Naive B cell (primary cell): ENCODE measurements around the gene MS4A2. TPM values are rescaled to one million over a fixed set of nuclear protein-coding genes. Genes with fewer than 3 reads are reported as not detected.
"Not testable (repeated sequence)": the region's sequence is repeated elsewhere in the genome, so short reads cannot be mapped to it uniquely, and the experiment has no call there.

Source experiments
- ATAC-seq, 2 donors: fragments of 150-1000 bp; cut with Tn5 transposase; 2 replicates each; pipeline ENCODE4 v1.10.0; 2021; ENCODE audit warnings: low read depth in 2 of 2, mild to moderate bottlenecking in 2 of 2, moderate library complexity in 2 of 2
- DNase-seq: peaks from one replicate; pipeline ENCODE4 v3.0.0; 2022
- H3K27ac Mint-ChIP-seq, 6 donors: one replicate each; pipeline ENCODE4 v1.8.0; 2020 to 2022; ENCODE audit warnings: mild to moderate bottlenecking in 6 of 6, mixed read lengths in 6 of 6, moderate library complexity in 5 of 6, inconsistent platforms in 2 of 6
- H3K27me3 Mint-ChIP-seq, 3 donors: one replicate each; pipeline ENCODE4 v1.8.0; 2021 to 2022; ENCODE audit warnings: mixed read lengths in 3 of 3, mild to moderate bottlenecking in 1 of 3
- H3K36me3 Mint-ChIP-seq, 2 donors: one replicate each; pipeline ENCODE4 v1.8.0; 2020 to 2022; ENCODE audit warnings: mixed read lengths in 2 of 2, inconsistent platforms in 1 of 2, mild to moderate bottlenecking in 1 of 2
- H3K4me1 Mint-ChIP-seq, 3 donors: one replicate each; pipeline ENCODE4 v1.8.0; 2020 to 2022; ENCODE audit warnings: mixed read lengths in 3 of 3, inconsistent platforms in 1 of 3, mild to moderate bottlenecking in 1 of 3, moderate library complexity in 1 of 3
- H3K4me3 Mint-ChIP-seq, 8 donors: one replicate each; pipeline ENCODE4 v1.8.0; 2020 to 2022; ENCODE audit warnings: mild to moderate bottlenecking in 8 of 8, mixed read lengths in 8 of 8, moderate library complexity in 8 of 8, inconsistent platforms in 2 of 8
- H3K9me3 Mint-ChIP-seq, 7 donors: one replicate each; pipeline ENCODE4 v1.8.0; 2020 to 2022; ENCODE audit warnings: mixed read lengths in 7 of 7, mild to moderate bottlenecking in 5 of 7, inconsistent platforms in 2 of 7, moderate library complexity in 1 of 7
- polyA plus RNA-seq, 6 donors: library from polyadenylated mRNA; unstranded; fragments of 300-500 nt; fragmentation: Illumina TruSeq; gene quantifications; one replicate each; pipeline ENCODE4 v1.2.3, GENCODE V29; 2021; ENCODE audit warnings: low read depth in 6 of 6

Gene MS4A2
- polyA plus RNA-seq, 6 donors from 2014 or later = not detected

GRCh38 chr11:60116996-60117790 lies 28.7 kb downstream of the MS4A2 start:
- Mint-ChIP-seq H3K4me1 (peaks cover 0 to 23% (median 5%) of the 10 kb centered on the region in 3 donors), H3K4me3 (no peak overlapping the region), H3K27me3 (peaks cover 0 to 5% (median 0%) of the 10 kb centered on the region in 3 donors), H3K9me3 (peaks cover 0 to 34% (median 15%) of the 10 kb centered on the region in 7 donors), H3K36me3 (peaks cover 0 to 10% of the 10 kb centered on the region in 2 donors), H3K27ac (no peak overlapping the region)
- DNase-seq = no peak
- ATAC-seq = no peak

GRCh38 chr11:60118338-60118737 lies 29.9 kb downstream of the MS4A2 start:
- no peak for ATAC-seq
- H3K4me3 Mint-ChIP-seq = peak overlapping the region in 1 of 8 donors; percentile 59
- peaks cover 0 to 34% (median 15%) of the 10 kb centered on the region in 7 donors for H3K9me3 Mint-ChIP-seq
- peaks cover 0 to 5% (median 0%) of the 10 kb centered on the region in 3 donors for H3K27me3 Mint-ChIP-seq
- DNase-seq = no peak
- no peak overlapping the region for H3K27ac Mint-ChIP-seq
- peaks cover 0 to 10% of the 10 kb centered on the region in 2 donors for H3K36me3 Mint-ChIP-seq
- peaks cover 5 to 24% (median 7%) of the 10 kb centered on the region in 3 donors for H3K4me1 Mint-ChIP-seq

- peak overlapping the region in 2 of 6 donors; percentile 67 to 82 for H3K27ac Mint-ChIP-seq
- ATAC-seq (peak; percentile 78 to 94), DNase-seq (peak; percentile 33)
- H3K27me3 Mint-ChIP-seq = peaks cover 0 to 5% (median 0%) of the 10 kb centered on the region in 3 donors
- H3K9me3 Mint-ChIP-seq = peaks cover 0 to 34% (median 15%) of the 10 kb centered on the region in 7 donors
- H3K4me3 Mint-ChIP-seq = no peak overlapping the region
- peaks cover 9 to 35% (median 13%) of the 10 kb centered on the region in 3 donors for H3K4me1 Mint-ChIP-seq
- peaks cover 0 to 10% of the 10 kb centered on the region in 2 donors for H3K36me3 Mint-ChIP-seq
Observed at GRCh38 chr11:60119710-60120109, 31.2 kb downstream of the MS4A2 start.

- DNase-seq (no peak), ATAC-seq (no peak)
- H3K4me1 Mint-ChIP-seq = peaks cover 20 to 46% (median 26%) of the 10 kb centered on the region in 3 donors
- peaks cover 0 to 34% (median 15%) of the 10 kb centered on the region in 7 donors for H3K9me3 Mint-ChIP-seq
- peak overlapping the region in 1 of 6 donors; percentile 18 for H3K27ac Mint-ChIP-seq
- H3K27me3 Mint-ChIP-seq = peaks cover 0 to 3% (median 0%) of the 10 kb centered on the region in 3 donors
- H3K36me3 Mint-ChIP-seq = peaks cover 0 to 10% of the 10 kb centered on the region in 2 donors
- H3K4me3 Mint-ChIP-seq = peak overlapping the region in 1 of 8 donors; percentile 11
Observed at GRCh38 chr11:60121264-60121663, 32.8 kb downstream of the MS4A2 start.

GRCh38 chr11:60122414-60123036 lies 34.1 kb downstream of the MS4A2 start:
- Mint-ChIP-seq H3K4me1 (peaks cover 24 to 46% (median 26%) of the 10 kb centered on the region in 3 donors), H3K36me3 (peaks cover 0 to 10% of the 10 kb centered on the region in 2 donors), H3K27ac (no peak overlapping the region), H3K9me3 (peaks cover 0 to 28% (median 15%) of the 10 kb centered on the region in 7 donors), H3K27me3 (no peaks in the 10 kb centered on the region), H3K4me3 (no peak overlapping the region)
- ATAC-seq (no peak), DNase-seq (no peak)

GRCh38 chr11:60124802-60125432 lies 36.5 kb downstream of the MS4A2 start:
- H3K27ac Mint-ChIP-seq = peak overlapping the region in 4 of 6 donors; percentile 12 to 69 (median 36)
- no peak for ATAC-seq
- peak overlapping the region in 7 of 8 donors; percentile 18 to 73 (median 46) for H3K4me3 Mint-ChIP-seq
- H3K9me3 Mint-ChIP-seq = peaks cover 0 to 8% (median 7%) of the 10 kb centered on the region in 7 donors
- H3K27me3 Mint-ChIP-seq = no peaks in the 10 kb centered on the region
- no peaks in the 10 kb centered on the region for H3K36me3 Mint-ChIP-seq
- H3K4me1 Mint-ChIP-seq = peaks cover 24 to 41% (median 26%) of the 10 kb centered on the region in 3 donors
- DNase-seq = no peak

- DNase-seq (no peak), ATAC-seq (no peak)
- Mint-ChIP-seq H3K4me3 (no peak overlapping the region), H3K27ac (peak overlapping the region in 1 of 6 donors; percentile 22), H3K36me3 (no peaks in the 10 kb centered on the region), H3K4me1 (peaks cover 23 to 39% (median 34%) of the 10 kb centered on the region in 3 donors), H3K27me3 (no peaks in the 10 kb centered on the region), H3K9me3 (peaks cover 0 to 7% (median 0%) of the 10 kb centered on the region in 7 donors)
Observed at GRCh38 chr11:60125956-60126585, 37.6 kb downstream of the MS4A2 start.

- H3K4me1 Mint-ChIP-seq = peaks cover 23 to 36% (median 33%) of the 10 kb centered on the region in 3 donors
- no peak overlapping the region for H3K27ac Mint-ChIP-seq
- H3K9me3 Mint-ChIP-seq = peaks cover 0 to 6% (median 0%) of the 10 kb centered on the region in 7 donors
- no peaks in the 10 kb centered on the region for H3K36me3 Mint-ChIP-seq
- no peak for DNase-seq
- peak overlapping the region in 1 of 8 donors; percentile 76 for H3K4me3 Mint-ChIP-seq
- H3K27me3 Mint-ChIP-seq = no peaks in the 10 kb centered on the region
- no peak for ATAC-seq
Observed at GRCh38 chr11:60127311-60127811, 38.9 kb downstream of the MS4A2 start.

GRCh38 chr11:60128376-60128775 lies 39.9 kb downstream of the MS4A2 start:
- no peak for DNase-seq
- Mint-ChIP-seq H3K27ac (peak overlapping the region in 1 of 6 donors; percentile 65), H3K4me3 (no peak overlapping the region), H3K27me3 (no peaks in the 10 kb centered on the region), H3K36me3 (peaks cover 2% of the 10 kb centered on the region in 2 donors), H3K4me1 (peaks cover 23 to 34% (median 27%) of the 10 kb centered on the region in 3 donors), H3K9me3 (peaks cover under 1 to 4% (median 3%) of the 10 kb centered on the region in 7 donors)
- ATAC-seq = no peak

GRCh38 chr11:60128866-60129265 lies 40.4 kb downstream of the MS4A2 start:
- H3K4me1 Mint-ChIP-seq = peaks cover 23 to 29% (median 27%) of the 10 kb centered on the region in 3 donors
- not testable (repeated sequence) for DNase-seq, H3K9me3 Mint-ChIP-seq, H3K27ac Mint-ChIP-seq, H3K4me3 Mint-ChIP-seq, ATAC-seq, H3K36me3 Mint-ChIP-seq, H3K27me3 Mint-ChIP-seq

GRCh38 chr11:60129853-60130252 lies 41.4 kb downstream of the MS4A2 start:
- no peaks in the 10 kb centered on the region for H3K27me3 Mint-ChIP-seq
- no peak overlapping the region for H3K27ac Mint-ChIP-seq
- peaks cover 4 to 14% (median 8%) of the 10 kb centered on the region in 7 donors for H3K9me3 Mint-ChIP-seq
- peaks cover 18 to 20% (median 19%) of the 10 kb centered on the region in 3 donors for H3K4me1 Mint-ChIP-seq
- H3K4me3 Mint-ChIP-seq = no peak overlapping the region
- peaks cover 7 to 16% of the 10 kb centered on the region in 2 donors for H3K36me3 Mint-ChIP-seq
- ATAC-seq (no peak), DNase-seq (no peak)

- H3K27ac Mint-ChIP-seq = peak overlapping the region in 1 of 6 donors; percentile 85
- no peak overlapping the region for H3K4me3 Mint-ChIP-seq
- DNase-seq (peak; percentile 11), ATAC-seq (peak; percentile 48 to 65)
- peaks cover 4 to 14% (median 8%) of the 10 kb centered on the region in 7 donors for H3K9me3 Mint-ChIP-seq
- no peaks in the 10 kb centered on the region for H3K27me3 Mint-ChIP-seq
- peaks cover 7 to 16% of the 10 kb centered on the region in 2 donors for H3K36me3 Mint-ChIP-seq
- H3K4me1 Mint-ChIP-seq = peaks cover 11 to 13% (median 13%) of the 10 kb centered on the region in 3 donors
Observed at GRCh38 chr11:60130496-60130895, 42.0 kb downstream of the MS4A2 start.
